Sigmoid colon (tissue), 7 donors: ENCODE measurements around the gene ADAMTS2. TPM values are rescaled to one million over a fixed set of nuclear protein-coding genes. Genes with fewer than 3 reads are reported as not detected.

Experiments used
- DNase-seq: peaks from one replicate; pipeline ENCODE4 v3.0.0-alpha.2; 2019
- H3K27ac ChIP-seq, 4 donors: fragments of 200-600 bp; sonication (generic); one replicate each; pipeline ENCODE4 v1.5.1; 2016 to 2019; ENCODE audit warnings: mild to moderate bottlenecking in 1 of 4
- H3K27me3 ChIP-seq, 3 donors: fragments of 200-600 bp; sonication (generic); one replicate each; pipeline ENCODE4 v1.5.1; 2019; ENCODE audit warnings: mild to moderate bottlenecking in 1 of 3
- H3K36me3 ChIP-seq, 4 donors: fragments of 200-600 bp; sonication (generic); one replicate each; pipeline ENCODE4 v1.5.1; 2016 to 2019
- H3K4me1 ChIP-seq, 4 donors: fragments of 200-600 bp; sonication (generic); one replicate each; pipeline ENCODE4 v1.5.1; 2017 to 2019
- H3K4me3 ChIP-seq, 4 donors: fragments of 200-600 bp; sonication (generic); one replicate each; pipeline ENCODE4 v1.5.1; 2017 to 2019; ENCODE audit warnings: mild to moderate bottlenecking in 2 of 4, moderate library complexity in 1 of 4
- H3K9me3 ChIP-seq, 4 donors: fragments of 200-600 bp in 3 of 4; sonication (generic) in 3 of 4; one replicate each; pipeline versions ENCODE4 v1.5.1 to v1.6.1; 2013 to 2019
- CTCF ChIP-seq, 4 experiments: fragments of 450-650 bp in 3 of 4; fragments of 200-600 bp in 1 of 4; IDR thresholded peaks; one replicate each; pipeline ENCODE4 v1.5.1; 2016 to 2019; ENCODE audit warnings: antibody characterized with exemption in 4 of 4, mild to moderate bottlenecking in 3 of 4, moderate library complexity in 2 of 4
- EP300 ChIP-seq, 4 donors: sonication (generic); formaldehyde crosslinking; IDR thresholded peaks; one replicate each; pipeline ENCODE4 v1.6.1; 2017; ENCODE audit warnings: antibody characterized with exemption in 4 of 4
- POLR2A ChIP-seq, 2 donors: fragments of 450-650 bp; IDR thresholded peaks; one replicate each; pipeline ENCODE4 v1.6.1; 2016; ENCODE audit warnings: antibody characterized with exemption in 2 of 2, mild to moderate bottlenecking in 2 of 2, moderate library complexity in 2 of 2
- POLR2AphosphoS5 ChIP-seq, 4 donors: sonication (generic); formaldehyde crosslinking; IDR thresholded peaks; one replicate each; pipeline ENCODE4 v1.6.1; 2017; ENCODE audit warnings: antibody characterized with exemption in 4 of 4
- WGBS, 2 donors: extraction: QIAGEN DNeasy Blood & Tissue Kit; methylation state at CpG; one replicate each; pipeline ENCODE4 v1.1.7; 2013; 5-methylcytosine and 5-hydroxymethylcytosine counted together
- intact Hi-C: fragments of 100-400 bp; cut with DNase I; formaldehyde crosslinking; loops from one replicate; pipeline ENCODE4 v1.15.1; 2023
- polyA plus RNA-seq, 3 donors: library from polyadenylated mRNA; stranded (reverse); fragments of 200-250 nt; gene quantifications; one replicate each; pipeline ENCODE4 v1.2.3, GENCODE V29; 2013
- total RNA-seq, 4 donors: library from RNA; depleted of rRNA; stranded (reverse); fragments of >200 nt; gene quantifications; one replicate each; pipeline ENCODE4 v1.1.0, GENCODE V29; 2016
- donor health status: healthy with polysubstance abuse.
- donor health status: Bipolar disorder and iron deficiency.
- donor health status: healthy.

ADAMTS2 gene
- total and polyA plus RNA-seq, 7 donors = 0.69 to 33.2 (median 9.2) TPM

DNA sequence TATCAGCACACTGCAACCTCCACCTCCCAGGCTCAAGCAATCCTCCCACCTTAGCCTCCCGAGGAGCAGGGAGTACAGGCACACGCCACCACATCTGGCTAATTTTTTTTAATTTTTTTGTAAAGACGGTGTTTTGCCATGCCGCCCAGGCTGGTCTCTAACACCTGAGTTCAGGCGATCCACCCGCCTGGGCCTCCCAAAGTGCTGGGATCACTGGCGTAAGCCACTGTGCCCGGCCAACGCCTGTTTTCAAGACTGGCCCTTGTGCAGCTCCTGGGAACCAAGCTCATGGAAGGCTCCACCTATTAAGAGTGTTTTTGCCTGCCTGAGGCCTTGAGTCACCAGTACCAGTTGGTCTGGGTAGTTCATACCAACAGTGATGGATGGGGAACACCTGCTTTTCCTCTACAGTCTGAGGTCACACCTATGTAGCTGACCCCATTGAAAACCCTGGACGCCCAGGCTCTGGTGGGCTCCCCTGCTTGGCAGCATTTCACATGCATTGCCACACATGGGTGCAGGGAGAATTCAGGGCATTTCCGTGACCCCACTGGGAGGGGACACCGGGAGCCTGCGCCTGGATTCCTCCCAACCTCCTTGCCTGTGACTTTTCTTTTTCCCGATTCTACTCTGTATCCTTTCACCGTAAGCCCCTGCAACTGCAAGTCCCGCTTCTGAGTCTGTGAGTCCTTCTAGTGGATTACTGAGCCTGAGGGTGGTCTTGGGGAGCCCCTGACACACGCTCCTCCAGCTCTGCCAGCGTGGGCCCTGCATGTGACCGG, 221.6 kb downstream of the ADAMTS2 start:
- peaks cover 0 to 2% (median 0%) of the 10 kb centered on the region in 4 donors for H3K36me3 ChIP-seq
- H3K27ac ChIP-seq = no peak overlapping the region
- 92 to 94% methylated on average over 19 of the region's 19 CpGs for WGBS, 2 donors
- no peaks in the 10 kb centered on the region for H3K27me3 ChIP-seq
- no peak overlapping the region for H3K4me3 ChIP-seq
- no peaks in the 10 kb centered on the region for H3K9me3 ChIP-seq
- no peaks in the 10 kb centered on the region for H3K4me1 ChIP-seq
- no peak for DNase-seq
- intact Hi-C loops = no loop called here
- TF ChIP-seq POLR2AphosphoS5 (IDR thresholded peaks at IDR 0.05) (no peak), EP300 (IDR thresholded peaks at IDR 0.05) (no peak), CTCF (IDR thresholded peaks at IDR 0.05) (no peak), POLR2A (IDR thresholded peaks at IDR 0.05) (no peak)

- H3K27me3 ChIP-seq = no peaks in the 10 kb centered on the region
- no peaks in the 10 kb centered on the region for H3K9me3 ChIP-seq
- H3K27ac ChIP-seq = no peak overlapping the region
- intact Hi-C loops = no loop called here
- H3K4me3 ChIP-seq = no peak overlapping the region
- no peak for DNase-seq
- TF ChIP-seq POLR2A (IDR thresholded peaks at IDR 0.05) (no peak), EP300 (IDR thresholded peaks at IDR 0.05) (no peak), CTCF (IDR thresholded peaks at IDR 0.05) (no peak), POLR2AphosphoS5 (IDR thresholded peaks at IDR 0.05) (no peak)
- no peaks in the 10 kb centered on the region for H3K4me1 ChIP-seq
- no peaks in the 10 kb centered on the region for H3K36me3 ChIP-seq
- WGBS, 2 donors = 57 to 89% methylated on average over 2 of the region's 2 CpGs
Observed at GRCh38 chr5:179123109-179123426, 222.2 kb downstream of the ADAMTS2 start.

- TF ChIP-seq CTCF (IDR thresholded peaks at IDR 0.05) (no peak), EP300 (IDR thresholded peaks at IDR 0.05) (no peak), POLR2AphosphoS5 (IDR thresholded peaks at IDR 0.05) (no peak), POLR2A (IDR thresholded peaks at IDR 0.05) (no peak)
- H3K27me3 ChIP-seq = no peaks in the 10 kb centered on the region
- intact Hi-C loops = no loop called here
- no peak for DNase-seq
- 90 to 92% methylated on average over 19 of the region's 19 CpGs for WGBS, 2 donors
- H3K4me1 ChIP-seq = no peaks in the 10 kb centered on the region
- H3K9me3 ChIP-seq = no peaks in the 10 kb centered on the region
- no peaks in the 10 kb centered on the region for H3K36me3 ChIP-seq
- H3K27ac ChIP-seq = no peak overlapping the region
- no peak overlapping the region for H3K4me3 ChIP-seq
Observed at GRCh38 chr5:179122411-179123108, 222.7 kb downstream of the ADAMTS2 start.

GRCh38 chr5:179121667-179122111, 223.6 kb downstream of the ADAMTS2 start:
- intact Hi-C loops = no loop called here
- no peak for TF ChIP-seq EP300 (IDR thresholded peaks at IDR 0.05)
- no peak for TF ChIP-seq POLR2AphosphoS5 (IDR thresholded peaks at IDR 0.05)
- no peak for TF ChIP-seq CTCF (IDR thresholded peaks at IDR 0.05)
- no peak for TF ChIP-seq POLR2A (IDR thresholded peaks at IDR 0.05)
- Histone ChIP-seq H3K9me3 (no peaks in the 10 kb centered on the region), H3K4me1 (no peaks in the 10 kb centered on the region), H3K36me3 (no peaks in the 10 kb centered on the region), H3K27ac (no peak overlapping the region), H3K4me3 (no peak overlapping the region), H3K27me3 (no peaks in the 10 kb centered on the region)
- WGBS, 2 donors = 92 to 95% methylated on average over 25 of the region's 25 CpGs
- DNase-seq = no peak
